K562 (cell line): ENCODE measurements around the gene HYAL1. TPM values are rescaled to one million over a fixed set of nuclear protein-coding genes. Genes with fewer than 3 reads are reported as not detected.

Experiments
- ARID2 ChIP-seq: fragments of 450-650 bp; IDR thresholded peaks from 2 replicates; pipeline ENCODE4 v1.6.1; 2017; ENCODE audit warnings: antibody characterized with exemption, mild to moderate bottlenecking
- BACH1 ChIP-seq: fragments of 200-800 bp; sonication (Bioruptor generic); IDR thresholded peaks from 2 replicates; pipeline ENCODE4 v1.6.1; 2016; ENCODE audit warnings: missing genetic modification characterization, missing compliant biosample characterization
- BMI1 ChIP-seq: fragments of 150-350 bp; IDR thresholded peaks from 2 replicates; pipeline ENCODE4 v1.6.1; 2014; ENCODE audit warnings: low read length
- ELF1 ChIP-seq: fragments of 200-800 bp; sonication (Bioruptor generic); IDR thresholded peaks from 2 replicates; pipeline ENCODE4 v1.6.1; 2016; ENCODE audit warnings: missing genetic modification characterization, missing compliant biosample characterization
- FOXK2 ChIP-seq, 2 experiments: fragments of 450-650 bp; IDR thresholded peaks in 1 of 2; conservative IDR thresholded peaks in 1 of 2; 2 replicates each; pipeline ENCODE4 v1.6.1; 2016; ENCODE audit warnings: low read depth in 2 of 2, mild to moderate bottlenecking in 1 of 2
- GABPB1 ChIP-seq: sonication (generic); formaldehyde crosslinking; IDR thresholded peaks from 2 replicates; pipeline ENCODE4 v1.8.0; 2022; ENCODE audit warnings: mild to moderate bottlenecking, missing genetic modification reagents
- GTF2A2 ChIP-seq: IDR thresholded peaks from 2 replicates; pipeline ENCODE4 v1.6.1; 2016; ENCODE audit warnings: mild to moderate bottlenecking, missing genetic modification characterization, missing compliant biosample characterization
- HOXB6 ChIP-seq: fragments of 250-450 bp; sonication (Bioruptor Pico); IDR thresholded peaks from 2 replicates; pipeline ENCODE4 v1.5.1; 2022; ENCODE audit warnings: mild to moderate bottlenecking, borderline replicate concordance
- IFI16 ChIP-seq: fragments of 250-450 bp; sonication (Bioruptor Pico); IDR thresholded peaks from 2 replicates; pipeline ENCODE4 v2.1.2; 2022; ENCODE audit warnings: mild to moderate bottlenecking, inconsistent platforms
- PCBP1 ChIP-seq: fragments of 200-400 bp; formaldehyde crosslinking; IDR thresholded peaks from 2 replicates; pipeline ENCODE4 v1.6.1; 2018; ENCODE audit warnings: mild to moderate bottlenecking, low read depth, low read length; ENCODE audit not compliant: poor library complexity, severe bottlenecking
- POLR2B ChIP-seq: fragments of 450-650 bp; IDR thresholded peaks from 2 replicates; pipeline ENCODE4 v1.6.1; 2018; ENCODE audit warnings: low read depth; ENCODE audit not compliant: partially characterized antibody
- PRPF4 ChIP-seq: fragments of 200-400 bp; formaldehyde crosslinking; IDR thresholded peaks from one replicate; pipeline ENCODE4 v1.6.1; 2017; ENCODE audit warnings: low read length, low read depth, mild to moderate bottlenecking; ENCODE audit not compliant: insufficient read depth, poor library complexity, severe bottlenecking
- RUNX1 ChIP-seq: sonication (generic); IDR thresholded peaks from 2 replicates; pipeline ENCODE4 v1.6.1; 2016; ENCODE audit warnings: antibody characterized with exemption, low read depth
- SIN3A ChIP-seq, 2 experiments: fragments of 150-350 bp in 1 of 2; IDR thresholded peaks; 2 replicates each; pipeline ENCODE4 v1.6.1; 2011 to 2016; ENCODE audit warnings: borderline replicate concordance in 2 of 2, low read depth in 2 of 2, low read length in 2 of 2, mild to moderate bottlenecking in 2 of 2, moderate library complexity in 2 of 2; ENCODE audit not compliant: control insufficient read depth in 1 of 2
- ZKSCAN3 ChIP-seq: fragments of 250-450 bp; sonication (Bioruptor Pico); IDR thresholded peaks from 2 replicates; pipeline ENCODE4 v1.4.0; 2020
- ZNF589 ChIP-seq: fragments of 200-800 bp; sonication (Bioruptor generic); IDR thresholded peaks from 2 replicates; pipeline ENCODE4 v1.6.1; 2016; ENCODE audit warnings: low read depth, missing genetic modification characterization, missing compliant biosample characterization
- ZNF717 ChIP-seq: fragments of 250-450 bp; sonication (Bioruptor Pico); IDR thresholded peaks from 2 replicates; pipeline ENCODE4 v1.5.0; 2021
- polyA plus RNA-seq, 8 experiments: library from polyadenylated mRNA; depleted of rRNA in 4 of 8; stranded (reverse) in 5 of 8; unstranded in 3 of 8; fragments of >200 nt; fragmentation: Nextera tagmentation in 2 of 8; fragmentation: Illumina TruSeq in 1 of 8; extraction: Ambion mirVana in 2 of 8; extraction: Trizol in 1 of 8; gene quantifications; 2 replicates each; pipeline versions ENCODE4 v1.2.1 to v1.2.3, GENCODE V29; 2011 to 2014; ENCODE audit warnings: inconsistent platforms in 1 of 8, missing spikeins in 1 of 8
- total RNA-seq, 7 experiments: library from RNA; depleted of rRNA in 6 of 7; stranded (reverse); fragments of >200 nt in 6 of 7; fragmentation: Illumina TruSeq in 2 of 7; extraction: Trizol in 2 of 7; gene quantifications; 2 replicates each; pipeline versions ENCODE4 v1.2.1 to v1.2.3, GENCODE V29; 2011 to 2021; ENCODE audit warnings: low replicate concordance in 1 of 7
- TF ChIP-seq, protein P1 (sequence below): fragments of 450-650 bp; formaldehyde crosslinking; conservative IDR thresholded peaks from 2 replicates; pipeline ENCODE4 v1.4.0; 2022; ENCODE audit warnings: mild to moderate bottlenecking, missing genetic modification characterization
- TF ChIP-seq, protein P2 (sequence below), 2 experiments: fragments of 450-650 bp in 1 of 2; sonication (generic) in 1 of 2; formaldehyde crosslinking in 1 of 2; IDR thresholded peaks in 1 of 2; conservative IDR thresholded peaks in 1 of 2; 2 replicates each; pipeline versions ENCODE4 v1.6.1 to v1.8.1; 2016 to 2023; ENCODE audit warnings: mild to moderate bottlenecking in 2 of 2, moderate library complexity in 2 of 2, inconsistent platforms in 1 of 2, missing genetic modification reagents in 1 of 2
- TF ChIP-seq, protein P3 (sequence below): sonication (generic); formaldehyde crosslinking; IDR thresholded peaks from 2 replicates; pipeline ENCODE4 v1.8.1; 2023; ENCODE audit warnings: mild to moderate bottlenecking, missing genetic modification reagents
- TF ChIP-seq, protein P4 (sequence below), 2 experiments: fragments of 250-450 bp in 1 of 2; fragments of 450-650 bp in 1 of 2; sonication (Bioruptor Pico) in 1 of 2; IDR thresholded peaks; 2 replicates each; pipeline versions ENCODE4 v1.6.1 to v1.8.0; 2016 to 2021; ENCODE audit warnings: mild to moderate bottlenecking in 2 of 2, moderate library complexity in 2 of 2, missing compliant biosample characterization in 1 of 2, missing genetic modification characterization in 1 of 2
- TF ChIP-seq, protein P5 (sequence below): fragments of 450-650 bp; IDR thresholded peaks from 2 replicates; pipeline ENCODE4 v1.6.1; 2017; ENCODE audit warnings: antibody characterized with exemption

Gene HYAL1
- total and polyA plus RNA-seq, 9 of the 15 experiments (the other 6 are each of a cell fraction or from before 2014, with no cell fraction given) = 1.4 to 8.5 (median 4.7) TPM

DNA sequence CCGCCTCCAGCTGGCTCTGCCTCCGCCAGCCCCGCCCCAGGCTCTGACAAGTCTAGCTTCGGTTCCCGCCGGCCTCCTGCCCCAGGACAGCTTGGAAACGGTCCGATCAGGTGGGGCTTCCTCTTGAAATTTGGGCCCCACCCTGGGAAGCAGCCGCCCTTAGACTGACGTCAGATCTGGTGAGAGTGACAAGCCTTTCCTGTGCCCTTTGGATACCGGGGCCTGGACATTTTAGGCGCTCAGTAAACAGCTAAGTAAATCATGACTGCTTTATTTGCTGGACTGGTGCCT lies 3.8 kb downstream of the HYAL1 start (continued):
- TF ChIP-seq, protein P1, sequence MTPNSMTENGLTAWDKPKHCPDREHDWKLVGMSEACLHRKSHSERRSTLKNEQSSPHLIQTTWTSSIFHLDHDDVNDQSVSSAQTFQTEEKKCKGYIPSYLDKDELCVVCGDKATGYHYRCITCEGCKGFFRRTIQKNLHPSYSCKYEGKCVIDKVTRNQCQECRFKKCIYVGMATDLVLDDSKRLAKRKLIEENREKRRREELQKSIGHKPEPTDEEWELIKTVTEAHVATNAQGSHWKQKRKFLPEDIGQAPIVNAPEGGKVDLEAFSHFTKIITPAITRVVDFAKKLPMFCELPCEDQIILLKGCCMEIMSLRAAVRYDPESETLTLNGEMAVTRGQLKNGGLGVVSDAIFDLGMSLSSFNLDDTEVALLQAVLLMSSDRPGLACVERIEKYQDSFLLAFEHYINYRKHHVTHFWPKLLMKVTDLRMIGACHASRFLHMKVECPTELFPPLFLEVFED (CRISPR knock-in tag) = no peak
- TF ChIP-seq, protein P2, sequence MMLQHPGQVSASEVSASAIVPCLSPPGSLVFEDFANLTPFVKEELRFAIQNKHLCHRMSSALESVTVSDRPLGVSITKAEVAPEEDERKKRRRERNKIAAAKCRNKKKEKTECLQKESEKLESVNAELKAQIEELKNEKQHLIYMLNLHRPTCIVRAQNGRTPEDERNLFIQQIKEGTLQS (IDR thresholded peaks at IDR 0.05) = peak; percentile 71
- TF ChIP-seq, protein P2 (CRISPR knock-in tag; conservative IDR thresholded peaks at IDR 0.05) = no peak
- TF ChIP-seq, protein P3, sequence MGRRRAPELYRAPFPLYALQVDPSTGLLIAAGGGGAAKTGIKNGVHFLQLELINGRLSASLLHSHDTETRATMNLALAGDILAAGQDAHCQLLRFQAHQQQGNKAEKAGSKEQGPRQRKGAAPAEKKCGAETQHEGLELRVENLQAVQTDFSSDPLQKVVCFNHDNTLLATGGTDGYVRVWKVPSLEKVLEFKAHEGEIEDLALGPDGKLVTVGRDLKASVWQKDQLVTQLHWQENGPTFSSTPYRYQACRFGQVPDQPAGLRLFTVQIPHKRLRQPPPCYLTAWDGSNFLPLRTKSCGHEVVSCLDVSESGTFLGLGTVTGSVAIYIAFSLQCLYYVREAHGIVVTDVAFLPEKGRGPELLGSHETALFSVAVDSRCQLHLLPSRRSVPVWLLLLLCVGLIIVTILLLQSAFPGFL (CRISPR knock-in tag) = no peak
- TF ChIP-seq, protein P4, sequence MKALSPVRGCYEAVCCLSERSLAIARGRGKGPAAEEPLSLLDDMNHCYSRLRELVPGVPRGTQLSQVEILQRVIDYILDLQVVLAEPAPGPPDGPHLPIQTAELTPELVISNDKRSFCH (CRISPR knock-in tag; IDR thresholded peaks at IDR 0.05) = no peak
- TF ChIP-seq, protein P4 (tag; IDR thresholded peaks at IDR 0.05) = no peak
- no peak for TF ChIP-seq GABPB1 (CRISPR knock-in tag)
- TF ChIP-seq GTF2A2 (tag) = no peak
- no peak for TF ChIP-seq ELF1 (tag)
- TF ChIP-seq POLR2B = no peak
- TF ChIP-seq FOXK2 (conservative IDR thresholded peaks at IDR 0.05 in 1 of 2, IDR thresholded peaks at IDR 0.05 in 1 of 2; ENCODE audit: low read depth in 2 of 2) = no peak; a peak in 1 of 4 replicates
- TF ChIP-seq ZKSCAN3 = no peak
- no peak for TF ChIP-seq PCBP1
- no peak for TF ChIP-seq SIN3A (IDR thresholded peaks at IDR 0.05; ENCODE audit: borderline replicate concordance in 2 of 2, control insufficient read depth in 1 of 2, low read depth in 2 of 2, low read length in 2 of 2)
- TF ChIP-seq ARID2 = no peak
- no peak for TF ChIP-seq ZNF717
- no peak for TF ChIP-seq PRPF4
- TF ChIP-seq, protein P5, sequence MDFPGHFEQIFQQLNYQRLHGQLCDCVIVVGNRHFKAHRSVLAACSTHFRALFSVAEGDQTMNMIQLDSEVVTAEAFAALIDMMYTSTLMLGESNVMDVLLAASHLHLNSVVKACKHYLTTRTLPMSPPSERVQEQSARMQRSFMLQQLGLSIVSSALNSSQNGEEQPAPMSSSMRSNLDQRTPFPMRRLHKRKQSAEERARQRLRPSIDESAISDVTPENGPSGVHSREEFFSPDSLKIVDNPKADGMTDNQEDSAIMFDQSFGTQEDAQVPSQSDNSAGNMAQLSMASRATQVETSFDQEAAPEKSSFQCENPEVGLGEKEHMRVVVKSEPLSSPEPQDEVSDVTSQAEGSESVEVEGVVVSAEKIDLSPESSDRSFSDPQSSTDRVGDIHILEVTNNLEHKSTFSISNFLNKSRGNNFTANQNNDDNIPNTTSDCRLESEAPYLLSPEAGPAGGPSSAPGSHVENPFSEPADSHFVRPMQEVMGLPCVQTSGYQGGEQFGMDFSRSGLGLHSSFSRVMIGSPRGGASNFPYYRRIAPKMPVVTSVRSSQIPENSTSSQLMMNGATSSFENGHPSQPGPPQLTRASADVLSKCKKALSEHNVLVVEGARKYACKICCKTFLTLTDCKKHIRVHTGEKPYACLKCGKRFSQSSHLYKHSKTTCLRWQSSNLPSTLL = no peak
- TF ChIP-seq IFI16 = no peak
- TF ChIP-seq RUNX1 = no peak
- no peak for TF ChIP-seq ZNF589 (CRISPR knock-in tag)
- TF ChIP-seq BACH1 (tag) = no peak
- TF ChIP-seq BMI1 = no peak
- no peak for TF ChIP-seq HOXB6 (CRISPR knock-in tag)
